Subcutaneous abdominal adipose tissue (tissue), 5 donors: Measurements from ENCODE around the gene VARS1.
"Not testable (repeated sequence)": the region's sequence is repeated elsewhere in the genome, so short reads cannot be mapped to it uniquely, and the experiment has no call there.

Source experiments
- H3K27ac ChIP-seq: one replicate; pipeline ENCODE4 v1.7.0; 2013; ENCODE audit warnings: low read depth, mild to moderate bottlenecking, inconsistent platforms, low read length, moderate library complexity
- H3K27me3 ChIP-seq, 5 donors: one replicate each; pipeline ENCODE4 v1.7.0; 2013; ENCODE audit warnings: low read length in 5 of 5, inconsistent platforms in 1 of 5; ENCODE audit not compliant: control insufficient read depth in 5 of 5, insufficient read depth in 4 of 5
- H3K36me3 ChIP-seq, 5 donors: one replicate each; pipeline ENCODE4 v1.7.0; 2013; ENCODE audit warnings: low read length in 5 of 5; ENCODE audit not compliant: control insufficient read depth in 5 of 5, insufficient read depth in 5 of 5
- H3K4me1 ChIP-seq, 5 donors: one replicate each; pipeline ENCODE4 v1.7.0; 2013; ENCODE audit warnings: low read length in 5 of 5, mild to moderate bottlenecking in 3 of 5, moderate library complexity in 1 of 5; ENCODE audit not compliant: control insufficient read depth in 5 of 5, insufficient read depth in 5 of 5
- H3K4me3 ChIP-seq, 5 donors: one replicate each; pipeline ENCODE4 v1.7.0; 2013; ENCODE audit warnings: low read length in 5 of 5, low read depth in 1 of 5
- H3K9ac ChIP-seq, 5 donors: one replicate each; pipeline ENCODE4 v1.7.0; 2013; ENCODE audit warnings: low read length in 5 of 5, mild to moderate bottlenecking in 4 of 5, moderate library complexity in 3 of 5
- H3K9me3 ChIP-seq, 5 donors: one replicate each; pipeline ENCODE4 v1.7.0; 2013; ENCODE audit warnings: low read length in 5 of 5; ENCODE audit not compliant: control insufficient read depth in 5 of 5
- donor health status: healthy.
- donor health status: healthy.
- donor health status: healthy.
- donor health status: healthy.
- donor health status: healthy.

VARS1 gene

GRCh38 chr6:31794866-31795615, 511 bp downstream of the VARS1 start:
- Histone ChIP-seq H3K27me3 (no peaks in the 10 kb centered on the region), H3K27ac (peak overlapping the region; percentile 87), H3K36me3 (peaks cover 3 to 26% (median 16%) of the 10 kb centered on the region in 5 donors), H3K4me1 (peaks cover 0 to 26% (median 20%) of the 10 kb centered on the region in 5 donors), H3K9ac (peak overlapping the region; percentile 93 to 99 (median 96)), H3K4me3 (peak overlapping the region; percentile 83 to 91 (median 87)), H3K9me3 (no peaks in the 10 kb centered on the region)

GRCh38 chr6:31794294-31794865, 1.2 kb downstream of the VARS1 start:
- Histone ChIP-seq H3K27ac (peak overlapping the region; percentile 87), H3K27me3 (no peaks in the 10 kb centered on the region)

GRCh38 chr6:31793927-31794245, 1.7 kb downstream of the VARS1 start:
- H3K27ac ChIP-seq, H3K9me3 ChIP-seq, H3K27me3 ChIP-seq: not testable (repeated sequence)
- Histone ChIP-seq H3K4me3 (peak overlapping the region in 1 of 5 donors; percentile 83), H3K9ac (peak overlapping the region in 1 of 5 donors; percentile 98), H3K4me1 (peaks cover 0 to 26% (median 20%) of the 10 kb centered on the region in 5 donors), H3K36me3 (peaks cover 3 to 26% (median 21%) of the 10 kb centered on the region in 5 donors)

More at GRCh38 chr6:31794294-31794865, 1.2 kb downstream of the VARS1 start:
- no peaks in the 10 kb centered on the region for H3K9me3 ChIP-seq
- peak overlapping the region; percentile 93 to 99 (median 96) for H3K9ac ChIP-seq
- peaks cover 3 to 26% (median 19%) of the 10 kb centered on the region in 5 donors for H3K36me3 ChIP-seq
- H3K4me1 ChIP-seq: peaks cover 0 to 26% (median 20%) of the 10 kb centered on the region in 5 donors
- peak overlapping the region; percentile 35 to 91 (median 83) for H3K4me3 ChIP-seq

- no peaks in the 10 kb centered on the region for H3K27me3 ChIP-seq
- no peak overlapping the region for H3K27ac ChIP-seq
- H3K4me3 ChIP-seq: no peak overlapping the region
- H3K9ac ChIP-seq: no peak overlapping the region
- H3K9me3 ChIP-seq: no peaks in the 10 kb centered on the region
- peaks cover 0 to 24% (median 20%) of the 10 kb centered on the region in 5 donors for H3K4me1 ChIP-seq
- peaks cover 3 to 26% (median 21%) of the 10 kb centered on the region in 5 donors for H3K36me3 ChIP-seq
These were observed 2.8 kb downstream of the VARS1 start for GRCh38 chr6:31792761-31793171.

GRCh38 chr6:31792090-31792374, 3.5 kb downstream of the VARS1 start:
- no peak overlapping the region for H3K9ac ChIP-seq
- H3K36me3 ChIP-seq: peaks cover 2 to 25% (median 21%) of the 10 kb centered on the region in 5 donors
- peaks cover 0 to 22% (median 18%) of the 10 kb centered on the region in 5 donors for H3K4me1 ChIP-seq
- H3K27me3 ChIP-seq: no peaks in the 10 kb centered on the region
- H3K9me3 ChIP-seq: no peaks in the 10 kb centered on the region
- H3K27ac ChIP-seq: no peak overlapping the region
- no peak overlapping the region for H3K4me3 ChIP-seq

- Histone ChIP-seq H3K27me3 (no peaks in the 10 kb centered on the region), H3K36me3 (peaks cover 0 to 25% (median 21%) of the 10 kb centered on the region in 5 donors), H3K9me3 (no peaks in the 10 kb centered on the region), H3K9ac (no peak overlapping the region), H3K4me1 (peaks cover 0 to 22% (median 18%) of the 10 kb centered on the region in 5 donors), H3K4me3 (no peak overlapping the region), H3K27ac (no peak overlapping the region)
These were observed 4.0 kb downstream of the VARS1 start for GRCh38 chr6:31791324-31792089.

- H3K36me3 ChIP-seq: peaks cover 0 to 56% (median 49%) of the 10 kb centered on the region in 5 donors
- H3K9me3 ChIP-seq: no peaks in the 10 kb centered on the region
- no peak overlapping the region for H3K4me3 ChIP-seq
- H3K9ac ChIP-seq: no peak overlapping the region
- no peak overlapping the region for H3K27ac ChIP-seq
- H3K4me1 ChIP-seq: no peaks in the 10 kb centered on the region
- no peaks in the 10 kb centered on the region for H3K27me3 ChIP-seq
These were observed 10.1 kb downstream of the VARS1 start for GRCh38 chr6:31785475-31785874.

- Histone ChIP-seq H3K4me3 (no peak overlapping the region), H3K4me1 (no peaks in the 10 kb centered on the region), H3K9ac (peak overlapping the region in 1 of 5 donors; percentile 20), H3K36me3 (peaks cover 0 to 64% (median 60%) of the 10 kb centered on the region in 5 donors), H3K9me3 (no peaks in the 10 kb centered on the region), H3K27ac (no peak overlapping the region), H3K27me3 (no peaks in the 10 kb centered on the region)
These were observed 11.2 kb downstream of the VARS1 start for GRCh38 chr6:31784098-31784925.

- Histone ChIP-seq H3K27me3 (no peaks in the 10 kb centered on the region), H3K4me1 (peaks cover 0 to 3% (median under 1%) of the 10 kb centered on the region in 5 donors), H3K27ac (no peak overlapping the region), H3K9me3 (no peaks in the 10 kb centered on the region), H3K9ac (no peak overlapping the region), H3K4me3 (no peak overlapping the region), H3K36me3 (peaks cover 0 to 78% (median 74%) of the 10 kb centered on the region in 5 donors)
These were observed 13.3 kb downstream of the VARS1 start for GRCh38 chr6:31782126-31782855.
